SK-N-SH (cell line): Measurements from ENCODE around the gene HRCT1. TPM values are rescaled to one million over a fixed set of nuclear protein-coding genes. Genes with fewer than 3 reads are reported as not detected.
A peak's percentile ranks its signal among the peaks of the same experiment; 100 is the strongest.
"Not testable (repeated sequence)": the region's sequence is repeated elsewhere in the genome, so short reads cannot be mapped to it uniquely, and the experiment has no call there.

Experiments used
- CTCF ChIA-PET: fragments of 300-600, 350-600 bp; formaldehyde crosslinking; extraction: SDS; loops from one replicate; lab custom pipeline; 2021; lab: Yijun Ruan, JAX
- POLR2A ChIA-PET: fragments of 350-600 bp; sonication (Branson Sonifier 250); formaldehyde crosslinking; extraction: SDS; loops from one replicate; lab custom pipeline; 2020; ENCODE audit warnings: antibody characterized with exemption, inconsistent platforms; lab: Yijun Ruan, JAX
- DNase-seq: peaks from one replicate; pipeline ENCODE4 v3.0.0; 2012
- H2AFZ ChIP-seq: fragments of 200-600 bp; sonication (generic); 2 replicates; pipeline ENCODE4 v1.8.1; 2016; ENCODE audit warnings: antibody characterized with exemption, mild to moderate bottlenecking, low read depth
- H3F3A ChIP-seq: fragments of 200-600 bp; sonication (generic); replicated peaks from 2 replicates; pipeline ENCODE3; 2016; ENCODE audit warnings: antibody characterized with exemption, mild to moderate bottlenecking; ENCODE audit not compliant: insufficient read depth
- H3K27ac ChIP-seq, 2 experiments: fragments of 200-500 bp in 1 of 2; fragments of 200-600 bp in 1 of 2; sonication (Bioruptor generic) in 1 of 2; sonication (generic), shearing (Covaris generic) in 1 of 2; 2 replicates each; pipeline versions ENCODE4 v1.5.1 to v1.6.1; 2014 to 2016; ENCODE audit warnings: low read depth in 2 of 2, inconsistent platforms in 1 of 2, low read length in 1 of 2, mild to moderate bottlenecking in 1 of 2, mixed read lengths in 1 of 2
- H3K27me3 ChIP-seq: fragments of 200-600 bp; sonication (generic), shearing (Covaris generic); 2 replicates; pipeline ENCODE4 v1.6.1; 2016; ENCODE audit warnings: mixed run types; ENCODE audit not compliant: insufficient read depth
- H3K36me3 ChIP-seq, 2 experiments: fragments of 200-500 bp in 1 of 2; fragments of 200-600 bp in 1 of 2; sonication (Bioruptor generic) in 1 of 2; sonication (generic) in 1 of 2; replicated peaks in 1 of 2; 2 replicates each; pipeline versions ENCODE3 to v1.5.1; 2014 to 2016; ENCODE audit warnings: low read length in 1 of 2, mild to moderate bottlenecking in 1 of 2; ENCODE audit not compliant: insufficient read depth in 2 of 2, control insufficient read depth in 1 of 2
- H3K4me1 ChIP-seq, 2 experiments: fragments of 200-500 bp in 1 of 2; fragments of 200-600 bp in 1 of 2; sonication (Bioruptor generic) in 1 of 2; sonication (generic), shearing (Covaris generic) in 1 of 2; 2 replicates each; pipeline versions ENCODE4 v1.5.1 to v1.6.1; 2014 to 2016; ENCODE audit warnings: low read depth in 1 of 2, low read length in 1 of 2, mixed run types in 1 of 2; ENCODE audit not compliant: insufficient read depth in 2 of 2, control insufficient read depth in 1 of 2
- H3K4me2 ChIP-seq: fragments of 200-600 bp; sonication (generic), shearing (Covaris generic); 2 replicates; pipeline ENCODE4 v1.6.1; 2017; ENCODE audit warnings: mixed run types
- H3K4me3 ChIP-seq, 2 experiments: fragments of 200-500 bp in 1 of 2; fragments of 200-600 bp in 1 of 2; sonication (Bioruptor generic) in 1 of 2; sonication (generic), shearing (Covaris generic) in 1 of 2; 2 replicates each; pipeline versions ENCODE4 v1.5.1 to v1.8.1; 2014 to 2016; ENCODE audit warnings: low read depth in 2 of 2, inconsistent platforms in 1 of 2, low read length in 1 of 2, mild to moderate bottlenecking in 1 of 2, mixed read lengths in 1 of 2, moderate library complexity in 1 of 2
- H3K79me2 ChIP-seq: fragments of 200-600 bp; sonication (generic); 2 replicates; pipeline ENCODE4 v1.8.1; 2017; ENCODE audit warnings: mild to moderate bottlenecking; ENCODE audit not compliant: insufficient read depth
- H3K9ac ChIP-seq: fragments of 200-600 bp; sonication (generic); 2 replicates; pipeline ENCODE4 v1.6.1; 2017; ENCODE audit warnings: mixed run types
- H3K9me2 ChIP-seq: fragments of 200-600 bp; sonication (generic); 2 replicates; pipeline ENCODE4 v1.6.1; 2017; ENCODE audit warnings: mixed run types
- H3K9me3 ChIP-seq: fragments of 200-600 bp; sonication (generic); 2 replicates; pipeline ENCODE4 v1.6.1; 2017; ENCODE audit warnings: mixed run types, mild to moderate bottlenecking, moderate library complexity
- H4K20me1 ChIP-seq: fragments of 200-600 bp; sonication (generic); 2 replicates; pipeline ENCODE4 v1.6.1; 2017; ENCODE audit warnings: mild to moderate bottlenecking, mixed run types; ENCODE audit not compliant: insufficient read depth
- CHD2 ChIP-seq: fragments of 150-350 bp; IDR thresholded peaks from 2 replicates; pipeline ENCODE4 v1.6.1; 2018; ENCODE audit warnings: low read length; ENCODE audit not compliant: partially characterized antibody
- EP300 ChIP-seq, 2 experiments: IDR thresholded peaks; 2 replicates each; pipeline versions ENCODE4 v1.4.0 to v1.6.1; 2012; ENCODE audit warnings: borderline replicate concordance in 1 of 2, low read depth in 1 of 2, low read length in 1 of 2
- EZH2phosphoT487 ChIP-seq: fragments of 200-600 bp; sonication (generic); IDR thresholded peaks from 2 replicates; pipeline ENCODE4 v1.6.1; 2017; ENCODE audit warnings: low read depth, mixed run types, mild to moderate bottlenecking, antibody characterized with exemption, moderate library complexity, borderline replicate concordance
- FOSL2 ChIP-seq: IDR thresholded peaks from 2 replicates; pipeline ENCODE4 v1.4.0; 2012; ENCODE audit warnings: low read depth, mild to moderate bottlenecking, moderate library complexity, borderline replicate concordance
- GABPA ChIP-seq: IDR thresholded peaks from 2 replicates; pipeline ENCODE4 v1.4.0; 2012; ENCODE audit warnings: low read depth, mild to moderate bottlenecking
- MXI1 ChIP-seq: IDR thresholded peaks from 2 replicates; pipeline ENCODE4 v1.6.1; 2012; ENCODE audit warnings: mild to moderate bottlenecking, low read depth, low read length, improper control_type of control experiment
- NFIC ChIP-seq: IDR thresholded peaks from 2 replicates; pipeline ENCODE4 v1.4.0; 2012; ENCODE audit warnings: borderline replicate concordance
- NRF1 ChIP-seq: IDR thresholded peaks from 2 replicates; pipeline ENCODE4 v1.6.1; 2012; ENCODE audit warnings: low read depth, mild to moderate bottlenecking, low read length
- POLR2AphosphoS5 ChIP-seq: IDR thresholded peaks from 2 replicates; pipeline ENCODE4 v1.6.1; 2012; ENCODE audit warnings: low read depth, low read length
- RFX5 ChIP-seq: IDR thresholded peaks from 2 replicates; pipeline ENCODE4 v1.6.1; 2012; ENCODE audit warnings: mild to moderate bottlenecking, improper control_type of control experiment, low read length
- TAF1 ChIP-seq: IDR thresholded peaks from 2 replicates; pipeline ENCODE4 v1.6.1; 2012; ENCODE audit warnings: low read depth, mild to moderate bottlenecking, low read length, moderate library complexity, borderline replicate concordance
- TCF12 ChIP-seq: IDR thresholded peaks from 2 replicates; pipeline ENCODE4 v1.4.0; 2012
- WGBS: methylation state at CpG from one replicate; pipeline ENCODE4 v1.1.6; 2017; ENCODE audit warnings: low lambda C conversion rate; 5-methylcytosine and 5-hydroxymethylcytosine counted together
- polyA plus RNA-seq, 3 experiments: library from polyadenylated mRNA; depleted of rRNA; stranded (reverse); fragments of >200 nt; gene quantifications; 2 replicates each; pipeline ENCODE4 v1.2.3, GENCODE V29; 2012
- TF ChIP-seq, protein P1 (sequence below): fragments of 200-600 bp; sonication (generic); IDR thresholded peaks from 2 replicates; pipeline ENCODE4 v1.6.1; 2017; ENCODE audit warnings: antibody characterized with exemption, mild to moderate bottlenecking, moderate library complexity
- TF ChIP-seq, protein P2 (sequence below): fragments of 150-350 bp; IDR thresholded peaks from 2 replicates; pipeline ENCODE4 v1.6.1; 2016; ENCODE audit warnings: mild to moderate bottlenecking, low read depth, low read length
- TF ChIP-seq, protein P3 (sequence below): fragments of 150-350 bp; IDR thresholded peaks from 2 replicates; pipeline ENCODE4 v1.6.1; 2017; ENCODE audit warnings: antibody characterized with exemption, low read length, low read depth, borderline replicate concordance

Gene HRCT1
- polyA plus RNA-seq, 1 of the 3 experiments (the other 2 are of a cell fraction), result 3.0 TPM

DNA sequence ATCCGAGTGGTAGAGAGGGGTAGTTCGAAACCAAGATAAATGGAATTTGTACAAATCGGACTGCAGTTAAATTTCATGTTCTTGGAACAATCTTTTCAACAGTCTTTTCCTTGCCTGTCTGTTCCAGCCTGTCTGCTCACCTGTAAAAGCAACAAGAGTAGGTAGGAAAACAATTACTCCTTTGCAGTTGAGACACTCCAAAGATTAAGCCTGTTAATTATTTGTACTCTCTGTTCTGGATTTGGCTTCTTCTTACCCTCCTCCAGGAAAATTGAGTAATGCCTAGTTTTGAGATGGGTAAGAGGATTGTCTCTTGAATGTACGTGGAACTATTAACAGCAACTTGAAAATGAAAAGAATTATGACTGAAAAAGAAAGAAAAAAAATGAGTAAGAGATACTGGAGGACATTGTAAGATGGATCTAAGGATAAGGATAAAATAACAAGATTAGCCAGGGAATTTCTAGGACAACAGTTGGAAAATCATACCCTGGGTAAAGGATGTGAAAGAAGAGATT lies 27.6 kb downstream of the HRCT1 start:
- H3K27me3 ChIP-seq, result no peaks in the 10 kb centered on the region
- POLR2A ChIA-PET, result no interaction called here
- 70% methylated on average over 4 of the region's 4 CpGs for WGBS
- peak overlapping the region; percentile 13; the same call in 1 of the 2 replicates for H3K9ac ChIP-seq
- peaks cover 41% of the 10 kb centered on the region for H3F3A ChIP-seq
- no peak overlapping the region for H3K4me3 ChIP-seq
- peak overlapping the region; percentile 75; the same call in 1 of the 2 replicates for H2AFZ ChIP-seq
- H3K9me3 ChIP-seq, result no peaks in the 10 kb centered on the region
- no peaks in the 10 kb centered on the region for H3K79me2 ChIP-seq
- H3K9me2 ChIP-seq, result no peaks in the 10 kb centered on the region
- H3K27ac ChIP-seq, result peak overlapping the region in 1 of 2 experiments; percentile 44; a peak in 2 of 4 replicates
- no peaks in the 10 kb centered on the region for H3K36me3 ChIP-seq
- no peak for DNase-seq
- peaks cover 0 to 22% of the 10 kb centered on the region in 2 experiments; a peak in 3 of 4 replicates for H3K4me1 ChIP-seq
- H3K4me2 ChIP-seq, result no peak overlapping the region
- TF ChIP-seq TAF1 (no peak), POLR2AphosphoS5 (no peak), CHD2 (no peak), NRF1 (no peak), FOSL2 (no peak), RFX5 (no peak), MXI1 (no peak), TCF12 (no peak), NFIC (no peak), EP300 (IDR thresholded peaks at IDR 0.05; ENCODE audit: borderline replicate concordance in 1 of 2, low read depth in 1 of 2, low read length in 1 of 2) (no peak), EZH2phosphoT487 (no peak), GABPA (no peak)
- TF ChIP-seq, protein P1, sequence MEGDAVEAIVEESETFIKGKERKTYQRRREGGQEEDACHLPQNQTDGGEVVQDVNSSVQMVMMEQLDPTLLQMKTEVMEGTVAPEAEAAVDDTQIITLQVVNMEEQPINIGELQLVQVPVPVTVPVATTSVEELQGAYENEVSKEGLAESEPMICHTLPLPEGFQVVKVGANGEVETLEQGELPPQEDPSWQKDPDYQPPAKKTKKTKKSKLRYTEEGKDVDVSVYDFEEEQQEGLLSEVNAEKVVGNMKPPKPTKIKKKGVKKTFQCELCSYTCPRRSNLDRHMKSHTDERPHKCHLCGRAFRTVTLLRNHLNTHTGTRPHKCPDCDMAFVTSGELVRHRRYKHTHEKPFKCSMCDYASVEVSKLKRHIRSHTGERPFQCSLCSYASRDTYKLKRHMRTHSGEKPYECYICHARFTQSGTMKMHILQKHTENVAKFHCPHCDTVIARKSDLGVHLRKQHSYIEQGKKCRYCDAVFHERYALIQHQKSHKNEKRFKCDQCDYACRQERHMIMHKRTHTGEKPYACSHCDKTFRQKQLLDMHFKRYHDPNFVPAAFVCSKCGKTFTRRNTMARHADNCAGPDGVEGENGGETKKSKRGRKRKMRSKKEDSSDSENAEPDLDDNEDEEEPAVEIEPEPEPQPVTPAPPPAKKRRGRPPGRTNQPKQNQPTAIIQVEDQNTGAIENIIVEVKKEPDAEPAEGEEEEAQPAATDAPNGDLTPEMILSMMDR, result no peak
- TF ChIP-seq, protein P2, sequence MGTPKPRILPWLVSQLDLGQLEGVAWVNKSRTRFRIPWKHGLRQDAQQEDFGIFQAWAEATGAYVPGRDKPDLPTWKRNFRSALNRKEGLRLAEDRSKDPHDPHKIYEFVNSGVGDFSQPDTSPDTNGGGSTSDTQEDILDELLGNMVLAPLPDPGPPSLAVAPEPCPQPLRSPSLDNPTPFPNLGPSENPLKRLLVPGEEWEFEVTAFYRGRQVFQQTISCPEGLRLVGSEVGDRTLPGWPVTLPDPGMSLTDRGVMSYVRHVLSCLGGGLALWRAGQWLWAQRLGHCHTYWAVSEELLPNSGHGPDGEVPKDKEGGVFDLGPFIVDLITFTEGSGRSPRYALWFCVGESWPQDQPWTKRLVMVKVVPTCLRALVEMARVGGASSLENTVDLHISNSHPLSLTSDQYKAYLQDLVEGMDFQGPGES, result no peak
- TF ChIP-seq, protein P3, sequence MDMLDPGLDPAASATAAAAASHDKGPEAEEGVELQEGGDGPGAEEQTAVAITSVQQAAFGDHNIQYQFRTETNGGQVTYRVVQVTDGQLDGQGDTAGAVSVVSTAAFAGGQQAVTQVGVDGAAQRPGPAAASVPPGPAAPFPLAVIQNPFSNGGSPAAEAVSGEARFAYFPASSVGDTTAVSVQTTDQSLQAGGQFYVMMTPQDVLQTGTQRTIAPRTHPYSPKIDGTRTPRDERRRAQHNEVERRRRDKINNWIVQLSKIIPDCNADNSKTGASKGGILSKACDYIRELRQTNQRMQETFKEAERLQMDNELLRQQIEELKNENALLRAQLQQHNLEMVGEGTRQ, result no peak
- CTCF ChIA-PET, result interaction anchor here (1.5 to 2.9 kb wide), 2 partner anchors 12 to 21 kb away, joined by 4 to 9 read pairs; no protein-coding TSS in a partner anchor
- H4K20me1 ChIP-seq, result no peaks in the 10 kb centered on the region

DNA sequence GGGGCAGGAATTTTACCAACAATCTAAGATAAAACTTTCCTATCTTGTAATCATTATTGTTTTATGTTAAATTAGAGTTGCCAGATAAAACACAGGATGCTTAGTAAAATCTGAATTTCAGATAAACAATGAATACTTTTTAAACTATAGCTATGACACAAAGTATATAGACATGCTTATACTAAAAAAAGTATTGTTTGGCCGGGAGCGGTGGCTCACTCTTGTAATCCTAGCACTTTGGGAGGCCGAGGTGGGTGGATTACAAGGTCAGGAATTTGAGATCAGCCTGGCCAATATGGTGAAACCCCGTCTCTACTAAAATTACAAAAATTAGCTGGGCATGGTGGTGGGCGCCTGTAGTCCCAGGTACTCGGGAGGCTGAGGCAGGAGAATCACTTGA lies 28.1 kb downstream of the HRCT1 start:
- CTCF ChIA-PET, result interaction anchor here (1.5 to 2.9 kb wide), 2 partner anchors 11 to 21 kb away, joined by 4 to 9 read pairs; no protein-coding TSS in a partner anchor
- H3K79me2 ChIP-seq, H3K9me2 ChIP-seq, H3K4me2 ChIP-seq, H2AFZ ChIP-seq, H4K20me1 ChIP-seq, H3K4me3 ChIP-seq, H3K27me3 ChIP-seq, H3K36me3 ChIP-seq, POLR2A ChIA-PET, DNase-seq, H3K9me3 ChIP-seq: not testable (repeated sequence)
- H3K27ac ChIP-seq, result peak overlapping the region in 1 of 2 experiments; percentile 44; a peak in 2 of 4 replicates
- H3F3A ChIP-seq, result peaks cover 37% of the 10 kb centered on the region
- H3K4me1 ChIP-seq, result peaks cover 0 to 21% of the 10 kb centered on the region in 2 experiments; a peak in 3 of 4 replicates
- peak overlapping the region; percentile 13; the same call in 1 of the 2 replicates for H3K9ac ChIP-seq
- WGBS, result 95% methylated on average over 6 of the region's 6 CpGs
